ENCODE measurements around the gene RNASE13.

DNA sequence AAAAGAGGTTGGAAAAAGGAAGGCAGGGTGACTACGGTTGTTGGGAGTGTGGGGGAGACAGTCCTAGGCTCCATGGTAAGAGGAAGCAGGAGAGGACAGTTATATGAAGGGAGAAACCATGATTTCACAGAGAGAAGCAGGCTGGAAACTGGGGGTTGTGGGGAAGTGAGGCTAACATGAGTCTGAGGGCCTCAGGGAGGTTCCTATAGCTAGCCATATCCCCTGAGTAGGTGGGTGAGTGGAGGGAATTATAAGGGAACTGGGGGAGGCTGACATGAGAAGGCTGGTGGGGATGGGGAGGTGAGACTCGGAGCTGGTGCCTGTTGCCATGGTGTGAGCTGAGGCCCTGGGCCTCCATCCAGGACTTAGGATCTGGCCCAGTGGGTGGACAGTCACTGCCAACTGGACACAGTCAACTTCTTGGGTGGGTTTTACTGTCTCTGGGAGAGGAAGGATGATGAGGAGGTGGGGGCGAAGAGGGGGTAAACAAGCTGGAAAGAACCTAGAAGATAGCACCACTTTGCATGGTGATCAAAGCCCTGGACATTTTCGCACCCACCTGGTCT is 1.4 kb downstream of the RNASE13 start:
- no peak for TF ChIP-seq ZFP41 (tag by site-specific recombination; IDR thresholded peaks at IDR 0.05; ENCODE audit: borderline replicate concordance)
- TF ChIP-seq ZBTB48 (tag by site-specific recombination; IDR thresholded peaks at IDR 0.05): no peak
- TF ChIP-seq ZNF121 (tag by site-specific recombination; IDR thresholded peaks at IDR 0.05): no peak
- no peak for TF ChIP-seq ZNF76 (tag by site-specific recombination; IDR thresholded peaks at IDR 0.05; ENCODE audit: borderline replicate concordance, low read depth)
- TF ChIP-seq HOXA7 (CRISPR knock-in tag; IDR thresholded peaks at IDR 0.05; ENCODE audit: borderline replicate concordance): no peak
- no peak for TF ChIP-seq ZNF24 (tag by site-specific recombination; IDR thresholded peaks at IDR 0.05)
- TF ChIP-seq, protein P1, sequence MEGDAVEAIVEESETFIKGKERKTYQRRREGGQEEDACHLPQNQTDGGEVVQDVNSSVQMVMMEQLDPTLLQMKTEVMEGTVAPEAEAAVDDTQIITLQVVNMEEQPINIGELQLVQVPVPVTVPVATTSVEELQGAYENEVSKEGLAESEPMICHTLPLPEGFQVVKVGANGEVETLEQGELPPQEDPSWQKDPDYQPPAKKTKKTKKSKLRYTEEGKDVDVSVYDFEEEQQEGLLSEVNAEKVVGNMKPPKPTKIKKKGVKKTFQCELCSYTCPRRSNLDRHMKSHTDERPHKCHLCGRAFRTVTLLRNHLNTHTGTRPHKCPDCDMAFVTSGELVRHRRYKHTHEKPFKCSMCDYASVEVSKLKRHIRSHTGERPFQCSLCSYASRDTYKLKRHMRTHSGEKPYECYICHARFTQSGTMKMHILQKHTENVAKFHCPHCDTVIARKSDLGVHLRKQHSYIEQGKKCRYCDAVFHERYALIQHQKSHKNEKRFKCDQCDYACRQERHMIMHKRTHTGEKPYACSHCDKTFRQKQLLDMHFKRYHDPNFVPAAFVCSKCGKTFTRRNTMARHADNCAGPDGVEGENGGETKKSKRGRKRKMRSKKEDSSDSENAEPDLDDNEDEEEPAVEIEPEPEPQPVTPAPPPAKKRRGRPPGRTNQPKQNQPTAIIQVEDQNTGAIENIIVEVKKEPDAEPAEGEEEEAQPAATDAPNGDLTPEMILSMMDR (tag by site-specific recombination; IDR thresholded peaks at IDR 0.05): no peak
- no peak for TF ChIP-seq ZNF391 (tag by site-specific recombination; IDR thresholded peaks at IDR 0.05; ENCODE audit: borderline replicate concordance, low read depth)

Measured in HEK293 (cell line).